ENCODE results near the gene ANXA9.

DNA sequence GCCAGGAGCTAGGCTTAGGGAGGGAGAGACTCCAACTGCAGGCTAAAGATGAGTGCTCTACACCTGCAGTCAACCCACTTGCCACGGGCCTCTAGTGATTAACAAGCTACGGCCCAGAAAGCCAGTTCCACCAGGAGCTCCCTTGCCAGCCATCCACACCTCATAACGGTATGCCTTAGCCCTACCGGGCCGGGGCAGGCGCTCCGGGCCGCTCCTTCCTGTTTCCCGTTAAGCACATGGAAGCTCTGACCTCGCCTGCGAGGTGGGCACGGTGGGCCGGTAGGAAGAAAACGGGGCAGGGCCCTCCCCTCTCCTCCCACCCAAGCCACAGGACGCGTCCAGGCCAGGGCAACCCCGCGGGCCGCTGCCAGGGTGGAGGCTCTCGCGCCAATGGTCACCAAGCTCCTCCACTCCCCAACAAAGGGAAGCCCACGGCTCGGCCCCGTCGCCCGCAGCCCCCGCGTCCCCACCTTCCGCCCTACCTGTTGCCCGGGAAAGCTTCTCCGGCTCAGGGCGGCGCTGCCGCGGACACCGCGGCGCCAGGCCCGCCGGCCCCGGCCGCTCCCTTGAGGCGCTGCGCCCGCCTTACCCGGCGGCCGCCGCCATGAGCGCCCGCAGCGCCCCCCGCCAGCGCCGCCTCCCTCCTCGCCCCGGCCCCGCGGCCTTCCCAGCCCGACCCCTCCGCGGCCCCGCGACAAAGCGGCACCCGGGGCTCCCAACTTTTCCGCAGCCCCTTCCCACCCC lies 8.1 kb upstream of the ANXA9 start:
- TF ChIP-seq YY1 (IDR thresholded peaks at IDR 0.05; ENCODE audit: low read depth) (no peak), MAX (IDR thresholded peaks at IDR 0.05) (peak; percentile 48), CREB1 (IDR thresholded peaks at IDR 0.05; ENCODE audit: low read depth) (no peak), RAD21 (IDR thresholded peaks at IDR 0.05; ENCODE audit: low read depth) (no peak)
